ENCODE measurements around the gene NGEF. TPM values are rescaled to one million over a fixed set of nuclear protein-coding genes. Genes with fewer than 3 reads are reported as not detected.

Gene NGEF
- total RNA-seq, 2 experiments from 2014 or later = not detected

- ATAC-seq (ENCODE audit: low read depth) (no peak), DNase-seq (no peak)
- Mint-ChIP-seq H3K9me3 (no peaks in the 10 kb centered on the region), H3K36me3 (no peaks in the 10 kb centered on the region), H3K4me1 (no peaks in the 10 kb centered on the region), H3K27ac (no peak overlapping the region), H3K4me3 (no peak overlapping the region), H3K27me3 (no peaks in the 10 kb centered on the region)
- POLR2A ChIA-PET = no interaction called here
Measured at GRCh38 chr2:233039212-233039845, 26.3 kb upstream of the NGEF start.

- Mint-ChIP-seq H3K27me3 (no peaks in the 10 kb centered on the region), H3K9me3 (no peaks in the 10 kb centered on the region), H3K4me3 (no peak overlapping the region), H3K4me1 (no peaks in the 10 kb centered on the region), H3K27ac (no peak overlapping the region), H3K36me3 (no peaks in the 10 kb centered on the region)
- no peak for ATAC-seq (ENCODE audit: low read depth)
- POLR2A ChIA-PET = no interaction called here
- DNase-seq = no peak
Measured at GRCh38 chr2:233037078-233037477, 24.0 kb upstream of the NGEF start.

DNA sequence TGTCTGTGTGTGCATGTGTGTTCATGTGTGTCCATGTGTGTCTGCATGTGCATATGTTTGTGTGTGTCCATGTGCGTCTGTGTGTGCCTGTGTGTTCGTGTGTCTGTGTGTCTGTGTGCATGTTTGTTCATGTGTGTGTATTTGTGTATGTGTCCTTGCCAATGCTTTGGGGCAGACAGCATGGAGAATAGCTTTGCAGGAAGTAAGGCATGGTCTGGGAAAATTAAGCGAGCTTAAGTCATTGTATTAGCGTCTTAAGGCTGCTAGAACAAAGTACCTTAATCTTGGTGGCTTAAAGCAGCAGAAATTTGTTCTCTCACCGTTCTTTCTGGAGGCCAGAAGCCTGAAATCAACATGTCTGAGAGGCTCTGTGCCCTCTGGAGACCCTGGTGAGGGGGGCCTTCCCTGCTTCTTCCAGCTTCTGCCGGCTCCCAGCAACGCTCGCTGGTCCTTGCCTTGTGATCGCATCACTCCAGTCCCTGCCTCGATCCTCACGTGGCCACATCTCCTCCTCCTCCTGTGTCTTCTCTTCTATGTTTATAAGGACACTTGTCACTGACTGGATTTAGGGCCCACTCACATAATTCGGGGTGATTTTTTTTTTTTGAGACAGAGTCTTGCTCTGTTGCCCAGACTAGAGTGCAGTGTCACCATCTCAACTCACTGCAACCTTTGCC lies 23.2 kb upstream of the NGEF start:
- H3K27me3 Mint-ChIP-seq = no peaks in the 10 kb centered on the region

DNA sequence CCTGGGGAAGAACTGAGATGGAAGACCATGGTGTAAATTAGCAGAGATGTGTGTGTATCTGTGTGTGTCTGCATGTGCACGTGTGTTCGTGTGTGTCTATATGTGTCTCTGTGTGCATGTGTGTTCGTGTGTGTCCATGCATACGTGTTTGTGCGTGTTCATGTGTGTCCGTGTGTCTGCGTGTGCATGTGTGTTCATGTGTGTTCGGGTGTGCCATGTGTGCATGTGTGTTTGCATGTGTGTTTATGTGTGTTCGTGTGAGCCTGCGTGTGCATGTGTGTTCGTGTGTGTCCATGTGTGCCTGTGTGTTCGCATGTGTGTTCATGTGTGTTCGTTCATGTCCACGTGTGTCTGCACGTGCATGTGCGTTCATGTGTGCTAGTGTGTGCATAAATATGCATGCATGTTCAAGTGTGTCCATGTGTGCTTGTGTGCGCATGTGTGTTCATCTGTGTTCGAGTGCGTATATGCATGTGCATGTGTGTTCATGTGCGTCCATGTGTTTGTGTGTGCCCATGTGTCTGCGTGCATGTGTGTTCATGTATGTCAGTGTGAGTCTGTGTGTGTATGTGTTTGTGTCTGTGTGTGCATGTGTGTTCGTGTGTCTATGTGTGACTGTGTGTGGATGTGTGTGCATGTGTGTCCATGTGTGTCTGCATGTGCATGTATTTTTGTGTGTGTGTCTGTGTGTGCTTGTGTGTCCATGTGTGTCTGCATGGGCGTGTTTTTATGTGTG lies 22.5 kb upstream of the NGEF start:
- DNase-seq = no peak
- Mint-ChIP-seq H3K4me1 (no peaks in the 10 kb centered on the region), H3K27ac (no peak overlapping the region), H3K36me3 (no peaks in the 10 kb centered on the region), H3K27me3 (no peaks in the 10 kb centered on the region), H3K4me3 (no peak overlapping the region), H3K9me3 (no peaks in the 10 kb centered on the region)
- POLR2A ChIA-PET = no interaction called here
- ATAC-seq (ENCODE audit: low read depth) = no peak

More for the DNA sequence above, 23.2 kb upstream of the NGEF start:
- no peak overlapping the region for H3K4me3 Mint-ChIP-seq
- no peak for ATAC-seq (ENCODE audit: low read depth)
- no peak overlapping the region for H3K27ac Mint-ChIP-seq
- POLR2A ChIA-PET = no interaction called here
- H3K4me1 Mint-ChIP-seq = no peaks in the 10 kb centered on the region
- H3K9me3 Mint-ChIP-seq = no peaks in the 10 kb centered on the region
- DNase-seq = no peak
- H3K36me3 Mint-ChIP-seq = no peaks in the 10 kb centered on the region

DNA sequence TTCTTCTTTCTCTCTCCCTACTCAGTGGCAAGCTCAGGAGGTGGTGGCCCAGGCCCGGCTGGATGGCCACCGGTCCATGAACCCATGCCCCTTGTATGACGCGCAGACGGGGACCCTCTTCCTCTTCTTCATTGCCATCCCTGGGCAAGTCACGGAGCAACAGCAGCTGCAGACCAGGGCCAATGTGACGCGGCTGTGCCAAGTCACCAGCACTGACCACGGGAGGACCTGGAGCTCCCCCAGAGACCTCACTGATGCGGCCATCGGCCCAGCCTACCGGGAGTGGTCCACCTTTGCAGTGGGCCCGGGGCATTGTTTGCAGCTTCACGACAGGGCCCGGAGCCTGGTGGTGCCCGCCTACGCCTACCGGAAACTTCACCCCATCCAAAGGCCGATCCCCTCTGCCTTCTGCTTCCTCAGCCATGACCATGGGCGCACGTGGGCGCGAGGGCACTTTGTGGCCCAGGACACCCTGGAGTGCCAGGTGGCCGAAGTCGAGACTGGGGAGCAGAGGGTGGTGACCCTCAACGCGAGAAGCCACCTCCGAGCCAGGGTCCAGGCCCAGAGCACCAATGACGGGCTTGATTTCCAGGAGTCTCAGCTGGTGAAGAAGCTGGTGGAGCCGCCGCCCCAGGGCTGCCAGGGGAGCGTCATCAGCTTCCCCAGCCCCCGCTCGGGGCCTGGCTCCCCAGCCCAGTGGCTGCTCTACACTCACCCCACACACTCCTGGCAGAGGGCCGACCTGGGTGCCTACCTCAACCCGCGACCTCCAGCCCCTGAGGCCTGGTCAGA lies 21.2 kb upstream of the NGEF start:
- POLR2A ChIA-PET = no interaction called here

DNA sequence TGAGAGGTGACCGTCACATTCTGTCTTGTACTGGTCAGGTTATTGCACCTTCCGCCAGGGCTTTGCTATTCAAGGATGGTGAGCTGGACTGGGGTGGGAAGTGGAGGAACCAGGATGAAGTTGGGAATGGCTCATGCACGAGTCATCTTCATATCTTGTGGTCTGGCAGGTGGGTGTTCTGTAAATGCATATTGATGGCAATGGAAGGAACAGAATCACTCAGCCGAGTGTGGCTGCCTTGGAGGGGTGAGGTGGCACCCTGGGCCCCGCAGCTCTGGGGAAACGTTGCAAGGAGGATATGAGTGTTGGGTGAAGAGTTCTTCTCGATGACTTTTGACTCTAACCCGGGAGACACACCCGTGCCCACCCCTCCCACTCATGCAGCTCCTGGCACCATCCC lies 20.6 kb upstream of the NGEF start:
- peaks cover 3% of the 10 kb centered on the region for H3K4me1 Mint-ChIP-seq
- DNase-seq (no peak), ATAC-seq (ENCODE audit: low read depth) (no peak)
- H3K27me3 Mint-ChIP-seq = peaks cover 5% of the 10 kb centered on the region
- POLR2A ChIA-PET = no interaction called here
- no peak overlapping the region for H3K4me3 Mint-ChIP-seq
- no peaks in the 10 kb centered on the region for H3K36me3 Mint-ChIP-seq
- no peaks in the 10 kb centered on the region for H3K9me3 Mint-ChIP-seq
- no peak overlapping the region for H3K27ac Mint-ChIP-seq

More for the DNA sequence above, 21.2 kb upstream of the NGEF start:
- Mint-ChIP-seq H3K27ac (no peak overlapping the region), H3K4me1 (peaks cover 2% of the 10 kb centered on the region), H3K4me3 (no peak overlapping the region), H3K27me3 (peaks cover 2% of the 10 kb centered on the region), H3K9me3 (no peaks in the 10 kb centered on the region), H3K36me3 (no peaks in the 10 kb centered on the region)
- no peak for DNase-seq
- ATAC-seq (ENCODE audit: low read depth) = no peak

DNA sequence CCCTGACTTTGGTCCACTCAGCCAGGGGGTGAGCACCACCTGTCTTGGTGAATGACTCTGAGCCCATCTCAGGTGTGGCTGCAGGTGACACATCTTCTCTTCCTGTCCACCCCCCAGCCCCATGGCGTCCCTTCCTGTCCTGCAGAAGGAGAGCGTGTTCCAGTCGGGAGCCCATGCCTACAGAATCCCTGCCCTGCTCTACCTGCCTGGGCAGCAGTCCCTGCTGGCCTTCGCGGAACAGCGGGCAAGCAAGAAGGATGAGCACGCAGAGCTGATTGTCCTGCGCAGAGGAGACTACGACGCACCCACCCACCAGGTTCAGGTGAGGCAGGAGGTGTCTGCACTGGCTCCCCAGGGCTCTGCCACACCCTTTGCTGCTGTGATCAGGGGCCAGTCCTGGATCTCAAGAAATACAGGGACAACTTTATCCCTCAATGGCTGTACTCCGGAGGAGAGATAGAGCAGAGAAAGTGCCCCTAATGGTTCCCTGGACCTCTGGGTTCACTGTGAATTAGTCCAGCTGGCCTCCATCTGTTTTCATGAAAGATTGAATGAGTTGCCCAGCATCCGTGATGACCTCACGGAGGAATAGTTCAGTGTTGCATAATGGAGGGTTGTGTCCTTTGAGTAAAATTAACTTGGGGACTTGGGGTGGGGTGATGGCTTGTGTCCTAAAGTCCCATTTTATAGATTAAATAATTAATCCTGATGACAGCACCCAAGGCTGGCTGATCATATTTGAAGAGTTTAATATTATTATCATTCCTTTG lies 19.7 kb upstream of the NGEF start, which contains the start of gene NEU2:
Gene NEU2 (plus strand): TSS at position 122 of the 770 bp plus-strand sequence. CDS start 0 bp downstream, at position 122.
- POLR2A ChIA-PET = no interaction called here
- DNase-seq = no peak
- no peaks in the 10 kb centered on the region for H3K36me3 Mint-ChIP-seq
- no peaks in the 10 kb centered on the region for H3K9me3 Mint-ChIP-seq
- H3K27me3 Mint-ChIP-seq = peaks cover 5% of the 10 kb centered on the region
- H3K4me3 Mint-ChIP-seq = no peak within 1 kb of the TSS
- H3K4me1 Mint-ChIP-seq = peaks cover 3% of the 10 kb centered on the region
- no peak within 1 kb of the TSS for H3K27ac Mint-ChIP-seq
- no peak for ATAC-seq (ENCODE audit: low read depth)

DNA sequence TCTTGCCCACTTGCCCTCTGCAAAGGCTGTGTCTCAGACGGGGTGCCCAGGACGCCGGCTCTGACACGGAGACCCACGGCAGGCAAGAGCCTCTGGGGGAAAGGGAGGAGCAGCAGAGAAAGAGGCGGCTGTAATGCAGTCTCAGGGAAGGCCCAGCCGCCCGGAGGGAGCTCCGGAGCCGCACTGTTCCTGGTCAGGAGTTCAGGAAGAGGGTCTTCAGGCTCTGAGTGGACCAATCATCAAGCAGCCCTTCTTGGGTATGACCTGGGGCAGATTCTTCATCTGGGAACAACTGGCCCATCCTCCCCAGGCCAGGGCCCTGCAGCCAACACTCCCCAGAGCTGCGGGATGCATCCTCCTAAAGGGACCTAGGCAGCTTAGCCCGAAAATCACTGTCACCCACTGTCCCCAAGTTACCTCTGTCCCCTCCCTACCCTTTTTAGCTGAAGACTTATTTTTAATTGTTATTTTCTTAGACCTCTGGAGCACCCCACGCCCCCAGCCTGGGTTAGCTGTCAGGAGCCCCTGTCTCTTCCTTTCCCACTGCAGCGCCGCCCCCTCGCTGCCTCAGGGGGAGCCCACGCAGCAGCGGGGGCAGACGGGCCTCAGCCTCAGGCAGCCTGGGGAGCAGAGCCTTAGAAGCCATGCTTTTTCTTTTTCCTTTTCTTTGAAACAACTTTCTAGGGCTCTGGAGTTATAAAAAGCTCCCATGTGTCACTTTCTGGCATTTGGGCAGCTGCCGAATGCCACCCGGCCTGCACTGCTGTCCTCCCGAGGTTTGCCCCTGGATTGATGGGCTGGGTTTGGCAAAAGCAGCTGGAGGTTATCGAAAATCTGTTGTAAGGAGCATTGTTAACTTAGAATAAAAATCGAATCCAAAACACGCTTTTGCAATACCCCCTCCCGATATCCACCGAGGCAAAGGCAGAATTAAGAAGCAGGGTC lies 18.8 kb upstream of the NGEF start:
- Mint-ChIP-seq H3K27ac (no peak overlapping the region), H3K36me3 (no peaks in the 10 kb centered on the region), H3K9me3 (no peaks in the 10 kb centered on the region), H3K4me3 (no peak overlapping the region), H3K27me3 (peaks cover 5% of the 10 kb centered on the region), H3K4me1 (peaks cover 3% of the 10 kb centered on the region)
- POLR2A ChIA-PET = no interaction called here
- DNase-seq = no peak
- ATAC-seq (ENCODE audit: low read depth) = no peak

DNA sequence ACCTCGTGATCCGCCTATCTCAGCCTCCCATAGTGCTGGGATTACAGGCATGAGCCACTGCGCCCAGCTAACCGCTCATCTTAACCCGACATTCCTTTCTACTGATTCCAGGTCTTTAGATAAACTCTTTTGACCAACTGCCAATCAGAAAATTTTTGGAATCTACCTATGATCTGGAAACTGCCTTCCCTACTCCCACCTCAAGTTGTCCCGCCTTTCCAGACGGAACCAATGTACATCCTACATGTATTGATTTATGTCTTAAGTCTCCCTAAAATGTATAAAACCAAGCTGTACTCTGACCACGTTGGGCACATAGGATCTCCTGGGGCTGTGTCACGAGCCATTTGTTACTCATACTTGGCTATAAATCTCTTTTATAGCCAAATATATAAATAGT lies 16.3 kb upstream of the NGEF start:
- no peak for ATAC-seq (ENCODE audit: low read depth)
- Mint-ChIP-seq H3K36me3 (no peaks in the 10 kb centered on the region), H3K9me3 (no peaks in the 10 kb centered on the region), H3K27me3 (peaks cover 5% of the 10 kb centered on the region), H3K4me1 (peaks cover 3% of the 10 kb centered on the region), H3K4me3 (no peak overlapping the region), H3K27ac (no peak overlapping the region)
- POLR2A ChIA-PET = no interaction called here
- DNase-seq = no peak

DNA sequence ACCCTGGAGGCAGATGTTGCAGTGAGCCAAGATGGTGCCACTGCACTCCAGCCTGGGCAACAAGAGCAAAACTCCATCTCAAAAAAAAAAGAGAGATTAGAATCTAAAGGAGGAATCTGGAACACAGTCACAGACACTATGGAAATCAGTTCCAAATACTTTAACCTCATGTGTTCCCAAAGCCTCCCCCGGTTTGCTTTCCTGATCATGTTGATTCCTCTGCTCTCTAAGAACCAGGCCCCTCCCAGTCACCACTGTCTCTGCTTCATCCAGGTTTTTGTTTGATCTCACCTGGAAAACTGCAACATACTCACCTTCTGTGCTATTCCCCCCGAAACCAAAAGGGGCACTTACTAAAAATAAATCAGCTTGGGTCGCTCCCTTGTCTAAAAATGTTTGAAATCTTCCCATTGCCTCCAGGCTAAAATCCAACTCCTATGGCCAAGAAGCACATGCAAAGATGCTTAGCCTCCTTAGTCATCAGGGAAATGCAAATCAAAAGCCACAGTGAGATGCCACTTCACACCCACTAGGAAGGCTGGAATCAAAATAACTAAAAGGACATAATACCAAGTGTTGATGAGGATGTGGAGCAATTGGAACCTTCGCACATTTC lies 13.2 kb upstream of the NGEF start:
- POLR2A ChIA-PET = no interaction called here
- H3K4me3 Mint-ChIP-seq = no peak overlapping the region
- ATAC-seq (ENCODE audit: low read depth) (no peak), DNase-seq (no peak)
- H3K9me3 Mint-ChIP-seq = no peaks in the 10 kb centered on the region
- no peak overlapping the region for H3K27ac Mint-ChIP-seq
- no peaks in the 10 kb centered on the region for H3K36me3 Mint-ChIP-seq
- peaks cover 5% of the 10 kb centered on the region for H3K27me3 Mint-ChIP-seq
- peaks cover 3% of the 10 kb centered on the region for H3K4me1 Mint-ChIP-seq

- no peaks in the 10 kb centered on the region for H3K36me3 Mint-ChIP-seq
- POLR2A ChIA-PET = no interaction called here
- no peak overlapping the region for H3K27ac Mint-ChIP-seq
- no peaks in the 10 kb centered on the region for H3K9me3 Mint-ChIP-seq
- ATAC-seq (ENCODE audit: low read depth) (no peak), DNase-seq (no peak)
- peaks cover 3% of the 10 kb centered on the region for H3K4me1 Mint-ChIP-seq
- no peak overlapping the region for H3K4me3 Mint-ChIP-seq
- peaks cover 5% of the 10 kb centered on the region for H3K27me3 Mint-ChIP-seq
Measured at GRCh38 chr2:233025706-233026105, 12.7 kb upstream of the NGEF start.

Measured in activated naive CD8-positive, alpha-beta T cell treated with anti-CD3 and anti-CD28 coated beads, Interleukin-2, amount 10 ng/mL, durations not matched to agents 7 days and 5 days (primary cell).